PC-3 (cell line): Measurements from ENCODE around the gene CATSPERZ. TPM values are rescaled to one million over a fixed set of nuclear protein-coding genes. Genes with fewer than 3 reads are reported as not detected.

Source experiments
- ATAC-seq: fragments of 200-7000 bp; cut with Tn5 transposase; 2 replicates; pipeline ENCODE4 v1.9.1; 2020; ENCODE audit warnings: mild to moderate bottlenecking, moderate library complexity
- BruUV-seq: library from RNA; stranded (reverse); fragments of 400-500 nt; replicated peaks from 2 replicates; lab custom pipeline; 2021; lab: Mats Ljungman, UMichigan
- CTCF ChIA-PET: fragments of 300-600 bp; sonication (Branson Sonifier 250); formaldehyde crosslinking; loops from one replicate; lab custom pipeline; 2022; ENCODE audit warnings: antibody characterized with exemption; lab: Charles Lee
- POLR2A ChIA-PET: fragments of 300-600 bp; sonication (Branson Sonifier 250); formaldehyde crosslinking; loops from one replicate; lab custom pipeline; 2022; ENCODE audit warnings: antibody characterized with exemption; ENCODE audit not compliant: unreplicated experiment; lab: Charles Lee
- DNase-seq: peaks from one replicate; pipeline ENCODE4 v3.0.0-alpha.2; 2015
- H2AFZ ChIP-seq: fragments of 300-600 bp; sonication (generic); 2 replicates; pipeline ENCODE4 v1.6.0; 2016; ENCODE audit warnings: antibody characterized with exemption, low read length
- H3F3A ChIP-seq: fragments of 300-600 bp; sonication (generic); one replicate; pipeline ENCODE4 v1.6.0; 2017; ENCODE audit warnings: antibody characterized with exemption, low read length, control low read depth, mild to moderate bottlenecking; ENCODE audit not compliant: unreplicated experiment
- H3K27ac ChIP-seq: fragments of 300-600 bp; sonication (generic); 2 replicates; pipeline ENCODE4 v1.5.1; 2016; ENCODE audit warnings: mild to moderate bottlenecking, low read length
- H3K27me3 ChIP-seq: fragments of 300-600 bp; sonication (generic); 2 replicates; pipeline ENCODE4 v1.6.1; 2016; ENCODE audit warnings: low read length, mixed read lengths
- H3K36me3 ChIP-seq: fragments of 300-600 bp; sonication (generic); 2 replicates; pipeline ENCODE4 v1.6.1; 2016; ENCODE audit warnings: low read depth, mixed run types, low read length, mixed read lengths
- H3K4me1 ChIP-seq: fragments of 300-600 bp; sonication (generic); 2 replicates; pipeline ENCODE4 v1.5.1; 2016; ENCODE audit warnings: low read length; ENCODE audit not compliant: insufficient read depth
- H3K4me2 ChIP-seq: fragments of 300-600 bp; sonication (generic); 2 replicates; pipeline ENCODE4 v1.6.0; 2016; ENCODE audit warnings: low read length
- H3K4me3 ChIP-seq: fragments of 300-600 bp; sonication (generic); 2 replicates; pipeline ENCODE4 v1.5.1; 2016; ENCODE audit warnings: mild to moderate bottlenecking, low read length, mixed read lengths
- H3K79me2 ChIP-seq: fragments of 300-600 bp; sonication (generic); 2 replicates; pipeline ENCODE4 v1.6.1; 2017; ENCODE audit warnings: low read length, mixed read lengths
- H3K9ac ChIP-seq: fragments of 300-600 bp; sonication (generic); 2 replicates; pipeline ENCODE4 v1.6.0; 2016; ENCODE audit warnings: mild to moderate bottlenecking, low read length
- H3K9me2 ChIP-seq: fragments of 300-600 bp; sonication (generic); replicated peaks from 2 replicates; pipeline ENCODE4 v1.6.1; 2016; ENCODE audit warnings: mixed run types, low read length, mixed read lengths
- H3K9me3 ChIP-seq: fragments of 300-600 bp; sonication (generic); 2 replicates; pipeline ENCODE4 v1.6.1; 2016; ENCODE audit warnings: low read length, mixed read lengths
- H4K20me1 ChIP-seq: fragments of 300-600 bp; sonication (generic); 2 replicates; pipeline ENCODE4 v1.6.1; 2016; ENCODE audit warnings: low read length, mixed read lengths
- EZH2 ChIP-seq: fragments of 300-600 bp; sonication (generic); IDR thresholded peaks from one replicate; pipeline ENCODE4 v1.6.1; 2017; ENCODE audit warnings: antibody characterized with exemption, mild to moderate bottlenecking, low read length; ENCODE audit not compliant: unreplicated experiment
- EZH2phosphoT487 ChIP-seq: fragments of 300-600 bp; sonication (generic); IDR thresholded peaks from 2 replicates; pipeline ENCODE4 v1.6.1; 2018; ENCODE audit warnings: mild to moderate bottlenecking, antibody characterized with exemption, low read length, borderline replicate concordance
- intact Hi-C: fragments of 100-400 bp; cut with micrococcal nuclease; formaldehyde crosslinking; loops from 2 replicates; pipeline ENCODE4 v1.9.0; 2023
- total RNA-seq: library from RNA; depleted of rRNA; stranded (reverse); fragments of >200 nt; gene quantifications from 2 replicates; pipeline ENCODE4 v1.2.3, GENCODE V29; 2014
- TF ChIP-seq, protein P1 (sequence below): fragments of 300-600 bp; sonication (generic); conservative IDR thresholded peaks from 2 replicates; pipeline ENCODE4 v1.5.1; 2017; ENCODE audit warnings: antibody characterized with exemption, low read depth, mild to moderate bottlenecking, low read length

The CATSPERZ gene
- total RNA-seq, 1 experiment from 2014 or later: 9.2 TPM

DNA sequence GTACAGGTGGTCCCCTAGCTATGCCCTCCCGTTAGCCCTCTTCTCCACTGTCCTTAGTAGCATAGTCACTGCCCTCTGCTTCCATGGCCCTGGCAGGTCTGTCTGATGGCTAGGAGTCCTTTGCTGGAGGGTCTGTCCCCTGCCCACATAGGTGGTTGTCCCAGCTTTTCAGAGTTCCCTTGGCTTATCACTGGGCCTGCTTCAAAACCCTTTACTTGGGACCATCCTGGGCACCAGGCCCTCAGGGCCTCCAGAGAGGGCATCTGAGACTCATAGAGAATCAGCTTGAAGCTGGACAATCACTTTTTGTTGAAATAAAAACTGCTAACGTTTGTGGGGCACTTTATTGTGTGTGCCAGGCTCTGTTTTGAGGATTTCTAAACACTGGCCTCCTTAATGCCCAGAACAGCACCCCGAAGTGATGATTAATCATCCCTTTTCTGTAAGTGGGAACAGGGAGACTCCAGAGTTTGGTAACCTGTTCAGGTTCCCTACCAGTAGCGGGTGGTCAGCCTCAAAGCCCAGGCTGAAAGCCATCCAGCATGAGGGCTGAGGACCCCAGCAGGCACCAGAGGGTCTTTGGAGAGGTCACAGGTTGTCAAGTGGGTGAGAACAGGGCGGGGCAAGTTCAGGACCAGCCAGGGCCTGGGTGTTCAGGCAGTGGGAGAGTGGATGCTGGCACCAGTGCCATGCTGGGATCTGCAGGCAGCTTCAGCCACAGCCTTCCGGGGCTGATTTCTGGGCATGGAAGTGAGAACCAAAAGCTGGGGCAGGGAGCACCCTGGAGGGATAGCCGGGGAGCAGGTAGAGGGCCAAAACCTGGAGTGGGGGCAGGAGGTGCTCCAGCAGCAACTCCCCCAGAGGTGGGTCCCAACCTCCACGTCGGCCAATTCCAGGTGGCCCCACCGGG, 9.6 kb upstream of the CATSPERZ start:
- H3K36me3 ChIP-seq: no peaks in the 10 kb centered on the region
- intact Hi-C loops: no loop called here
- no peaks in the 10 kb centered on the region for H3K9me2 ChIP-seq
- no peak overlapping the region for H3K9ac ChIP-seq
- no TSS peak for BruUV-seq
- TF ChIP-seq EZH2phosphoT487: no peak
- TF ChIP-seq EZH2: no peak
- TF ChIP-seq, protein P1, sequence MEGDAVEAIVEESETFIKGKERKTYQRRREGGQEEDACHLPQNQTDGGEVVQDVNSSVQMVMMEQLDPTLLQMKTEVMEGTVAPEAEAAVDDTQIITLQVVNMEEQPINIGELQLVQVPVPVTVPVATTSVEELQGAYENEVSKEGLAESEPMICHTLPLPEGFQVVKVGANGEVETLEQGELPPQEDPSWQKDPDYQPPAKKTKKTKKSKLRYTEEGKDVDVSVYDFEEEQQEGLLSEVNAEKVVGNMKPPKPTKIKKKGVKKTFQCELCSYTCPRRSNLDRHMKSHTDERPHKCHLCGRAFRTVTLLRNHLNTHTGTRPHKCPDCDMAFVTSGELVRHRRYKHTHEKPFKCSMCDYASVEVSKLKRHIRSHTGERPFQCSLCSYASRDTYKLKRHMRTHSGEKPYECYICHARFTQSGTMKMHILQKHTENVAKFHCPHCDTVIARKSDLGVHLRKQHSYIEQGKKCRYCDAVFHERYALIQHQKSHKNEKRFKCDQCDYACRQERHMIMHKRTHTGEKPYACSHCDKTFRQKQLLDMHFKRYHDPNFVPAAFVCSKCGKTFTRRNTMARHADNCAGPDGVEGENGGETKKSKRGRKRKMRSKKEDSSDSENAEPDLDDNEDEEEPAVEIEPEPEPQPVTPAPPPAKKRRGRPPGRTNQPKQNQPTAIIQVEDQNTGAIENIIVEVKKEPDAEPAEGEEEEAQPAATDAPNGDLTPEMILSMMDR: no peak
- ChIA-PET POLR2A (no interaction called here), CTCF (no interaction called here)
- peak overlapping the region; percentile 56; the same call in 1 of the 2 replicates for H3K4me3 ChIP-seq
- H3K4me1 ChIP-seq: peaks cover 8% of the 10 kb centered on the region
- peak overlapping the region; percentile 68 for H3K4me2 ChIP-seq
- peaks cover 20% of the 10 kb centered on the region for H3K27me3 ChIP-seq
- ATAC-seq (peak; percentile 19; the same call in 1 of the 2 replicates), DNase-seq (no peak)
- no peaks in the 10 kb centered on the region for H3K9me3 ChIP-seq
- peaks cover 13% of the 10 kb centered on the region; the same call in 1 of the 2 replicates for H3K79me2 ChIP-seq
- no peak overlapping the region for H2AFZ ChIP-seq
- no peaks in the 10 kb centered on the region for H4K20me1 ChIP-seq
- H3F3A ChIP-seq: no peaks in the 10 kb centered on the region
- H3K27ac ChIP-seq: no peak overlapping the region

DNA sequence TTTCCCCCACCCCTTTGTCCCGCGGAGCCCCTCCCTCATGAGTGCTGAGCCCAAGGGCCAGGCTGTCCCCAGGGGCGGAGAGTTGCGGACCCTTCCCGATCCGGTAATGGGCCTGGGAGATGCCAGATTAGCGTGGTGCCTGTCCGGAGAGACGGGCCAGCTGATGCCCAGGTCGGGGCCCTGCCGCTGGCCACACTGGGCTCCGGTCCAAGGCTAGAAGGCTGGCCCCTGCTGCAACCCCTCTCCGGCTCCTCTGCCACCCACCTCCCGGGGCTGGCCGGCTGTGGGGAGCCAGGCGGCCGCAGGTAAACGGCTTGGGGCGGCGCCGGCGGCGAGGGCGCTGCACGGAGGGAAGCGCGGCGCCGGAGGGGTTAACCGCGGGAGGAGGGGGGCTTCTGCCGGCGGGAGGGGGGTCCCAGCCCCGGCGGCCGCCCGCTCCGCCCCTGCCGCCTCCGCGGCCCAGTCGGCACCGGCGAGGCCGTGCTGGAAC, 8.9 kb upstream of the CATSPERZ start, which contains the start of gene KCNK4:
KCNK4 (plus strand) TSS at position 41 of the 490 bp plus-strand sequence. CDS start 1,717 bp downstream, outside the sequence.
- ATAC-seq (peak; percentile 37), DNase-seq (no peak)
- intact Hi-C loops: no loop called here
- Histone ChIP-seq H4K20me1 (no peaks in the 10 kb centered on the region), H3K9ac (no peak within 1 kb of the TSS), H3K4me1 (peaks cover 7% of the 10 kb centered on the region), H2AFZ (no peak within 1 kb of the TSS), H3K27me3 (peaks cover 20% of the 10 kb centered on the region), H3K79me2 (peaks cover 9% of the 10 kb centered on the region; the same call in 1 of the 2 replicates), H3K27ac (no peak within 1 kb of the TSS), H3F3A (no peaks in the 10 kb centered on the region), H3K9me3 (no peaks in the 10 kb centered on the region), H3K4me2 (peak within 1 kb of the TSS; percentile 68), H3K9me2 (no peaks in the 10 kb centered on the region), H3K36me3 (no peaks in the 10 kb centered on the region), H3K4me3 (peak within 1 kb of the TSS; percentile 56)
- BruUV-seq: no TSS peak
- CTCF ChIA-PET: no interaction called here
- TF ChIP-seq EZH2phosphoT487 (no peak), EZH2 (no peak)
- TF ChIP-seq, protein P1: no peak
- POLR2A ChIA-PET: no interaction called here
